SU-DHL-6 (cell line): ENCODE measurements around the gene NCOA5.

Experiments used
- CTCF ChIP-seq: fragments of 200-600 bp; sonication (generic); IDR thresholded peaks from one replicate; pipeline ENCODE4 v1.5.1; 2017; ENCODE audit warnings: antibody characterized with exemption, mild to moderate bottlenecking, low read length, moderate library complexity; ENCODE audit not compliant: insufficient read depth, poor library complexity, severe bottlenecking
- EZH2phosphoT487 ChIP-seq: fragments of 200-600 bp; sonication (generic), shearing (Covaris generic); conservative IDR thresholded peaks from 2 replicates; pipeline ENCODE4 v1.6.1; 2018; ENCODE audit warnings: mild to moderate bottlenecking, antibody characterized with exemption, low read length, moderate library complexity, mixed read lengths

GRCh38 chr20:46123482-46124245 is 33.9 kb upstream of the NCOA5 start:
- no peak for TF ChIP-seq CTCF
- TF ChIP-seq EZH2phosphoT487: no peak
